RWPE1 (cell line): ENCODE results near the gene RAP1GAP.
"Not testable (repeated sequence)": the region's sequence is repeated elsewhere in the genome, so short reads cannot be mapped to it uniquely, and the experiment has no call there.

Experiments
- CTCF ChIA-PET: fragments of 350-600 bp; sonication (Branson Sonifier 250); formaldehyde crosslinking; extraction: SDS; loops from one replicate; lab custom pipeline; 2021; lab: Yijun Ruan, JAX
- POLR2A ChIA-PET: fragments of 400-600 bp; formaldehyde crosslinking; extraction: SDS; loops from one replicate; lab custom pipeline; 2020; ENCODE audit warnings: antibody characterized with exemption; ENCODE audit not compliant: low non-redundant PET; lab: Yijun Ruan, JAX
- DNase-seq: peaks from one replicate; pipeline ENCODE4 v3.0.0; 2012; ENCODE audit warnings: low spot score
- H3K27ac ChIP-seq: fragments of 450-650 bp; 2 replicates; pipeline ENCODE4 v1.5.1; 2017
- TF ChIP-seq, protein P1 (sequence below): fragments of 450-650 bp; conservative IDR thresholded peaks from 2 replicates; pipeline ENCODE4 v1.5.1; 2017; ENCODE audit warnings: low read depth, mild to moderate bottlenecking

RAP1GAP gene

DNA sequence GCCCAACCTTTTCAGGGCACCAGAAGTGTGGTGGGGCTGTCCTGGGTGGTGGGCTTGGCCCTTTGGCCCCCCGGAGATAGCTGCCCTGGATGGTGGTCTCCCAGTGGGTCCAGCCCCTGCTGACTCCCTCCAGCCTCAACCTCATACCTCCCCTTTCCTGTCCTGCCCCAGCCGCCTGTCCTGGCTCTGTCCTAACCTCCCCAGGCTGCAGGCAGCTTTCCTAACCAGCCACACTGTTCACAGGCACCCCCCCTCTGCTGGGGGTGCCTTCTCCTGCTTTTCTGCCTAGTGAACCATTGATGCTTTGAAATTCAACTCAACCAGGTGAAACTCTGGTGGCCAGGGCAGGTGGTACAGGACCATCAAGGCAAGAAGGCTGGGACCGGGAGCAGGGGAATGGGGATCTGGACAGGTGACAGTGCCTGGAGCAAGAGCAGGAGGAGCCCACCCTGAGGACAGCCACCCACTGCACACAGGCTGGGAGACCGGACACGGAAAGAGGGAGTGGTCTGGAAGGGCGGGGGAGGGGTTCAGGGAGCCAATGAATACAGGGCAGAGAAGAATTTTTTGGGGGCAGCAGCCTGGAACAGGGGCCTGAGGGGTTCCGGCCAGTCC, 35.9 kb downstream of the RAP1GAP start:
- POLR2A ChIA-PET, result no interaction called here
- H3K27ac ChIP-seq, result no peak overlapping the region
- TF ChIP-seq, protein P1, sequence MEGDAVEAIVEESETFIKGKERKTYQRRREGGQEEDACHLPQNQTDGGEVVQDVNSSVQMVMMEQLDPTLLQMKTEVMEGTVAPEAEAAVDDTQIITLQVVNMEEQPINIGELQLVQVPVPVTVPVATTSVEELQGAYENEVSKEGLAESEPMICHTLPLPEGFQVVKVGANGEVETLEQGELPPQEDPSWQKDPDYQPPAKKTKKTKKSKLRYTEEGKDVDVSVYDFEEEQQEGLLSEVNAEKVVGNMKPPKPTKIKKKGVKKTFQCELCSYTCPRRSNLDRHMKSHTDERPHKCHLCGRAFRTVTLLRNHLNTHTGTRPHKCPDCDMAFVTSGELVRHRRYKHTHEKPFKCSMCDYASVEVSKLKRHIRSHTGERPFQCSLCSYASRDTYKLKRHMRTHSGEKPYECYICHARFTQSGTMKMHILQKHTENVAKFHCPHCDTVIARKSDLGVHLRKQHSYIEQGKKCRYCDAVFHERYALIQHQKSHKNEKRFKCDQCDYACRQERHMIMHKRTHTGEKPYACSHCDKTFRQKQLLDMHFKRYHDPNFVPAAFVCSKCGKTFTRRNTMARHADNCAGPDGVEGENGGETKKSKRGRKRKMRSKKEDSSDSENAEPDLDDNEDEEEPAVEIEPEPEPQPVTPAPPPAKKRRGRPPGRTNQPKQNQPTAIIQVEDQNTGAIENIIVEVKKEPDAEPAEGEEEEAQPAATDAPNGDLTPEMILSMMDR, result no peak
- CTCF ChIA-PET, result no interaction called here
- DNase-seq, result no peak

DNA sequence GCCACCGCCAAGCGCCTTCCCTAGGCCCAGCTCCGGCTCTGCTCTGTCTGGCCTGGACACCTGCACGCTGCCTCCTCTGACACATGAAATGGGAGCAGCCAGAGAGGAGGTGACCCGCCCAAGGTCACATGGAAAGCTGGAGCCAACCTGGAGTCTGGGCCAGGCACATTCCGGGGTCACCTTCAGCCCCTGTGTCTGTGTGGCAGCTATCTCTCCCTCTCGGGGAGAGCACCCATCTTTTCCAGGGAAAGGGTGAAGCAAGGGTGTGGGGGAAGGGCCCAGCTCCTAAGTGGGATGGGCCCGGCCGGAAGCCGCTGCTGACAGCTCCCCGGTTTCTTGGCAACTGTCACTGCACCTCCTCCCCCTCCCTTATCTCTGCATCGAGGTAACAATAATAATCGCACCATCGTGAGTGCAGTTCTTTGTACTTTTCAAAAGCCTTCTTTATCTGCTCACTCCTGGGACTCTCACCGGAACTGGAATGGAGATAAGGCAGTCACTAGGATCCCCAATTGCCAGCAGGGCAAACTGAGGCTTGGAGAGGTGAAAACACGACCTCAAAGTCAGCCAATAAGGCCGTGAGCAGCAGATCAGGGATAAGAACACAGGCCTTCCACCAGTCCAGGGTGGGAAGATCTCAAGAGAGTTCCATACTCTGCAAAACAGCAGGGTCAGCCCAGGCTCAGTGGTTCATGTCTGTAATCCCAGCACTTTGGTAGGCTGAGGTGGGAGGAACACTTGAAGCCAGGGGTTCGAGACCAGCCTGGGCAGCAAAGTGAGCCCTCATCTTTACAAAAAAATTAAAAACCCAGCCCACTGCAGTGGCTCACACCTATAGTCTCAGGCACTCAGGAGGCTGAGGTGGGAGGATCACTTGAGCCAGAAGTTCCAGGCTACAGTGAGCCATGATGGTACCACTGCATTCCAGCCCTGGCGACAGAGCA, 36.9 kb downstream of the RAP1GAP start:
- peak overlapping the region; percentile 47 for H3K27ac ChIP-seq
- ChIA-PET CTCF (no interaction called here), POLR2A (no interaction called here)
- peak; percentile 36 for DNase-seq
- TF ChIP-seq, protein P1, result no peak

DNA sequence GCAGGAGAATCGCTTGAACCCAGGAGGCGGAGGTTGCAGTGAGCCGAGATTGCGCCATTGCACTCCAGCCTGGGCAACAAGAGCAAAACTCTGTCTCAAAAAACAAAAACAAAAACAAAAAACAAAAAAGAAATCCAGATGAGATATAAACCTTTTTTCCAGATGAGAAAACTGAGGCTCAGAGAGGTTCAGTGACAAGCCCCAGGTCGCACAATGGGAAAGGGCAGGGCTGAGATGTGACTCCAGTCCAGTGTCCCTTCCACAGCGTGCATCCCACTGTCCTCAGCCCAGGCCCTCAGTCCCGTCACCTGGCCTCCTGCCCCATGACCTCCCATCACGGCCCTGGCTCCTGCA, 37.6 kb downstream of the RAP1GAP start:
- POLR2A ChIA-PET, DNase-seq, CTCF ChIA-PET: not testable (repeated sequence)
- H3K27ac ChIP-seq, result peak overlapping the region; percentile 47

DNA sequence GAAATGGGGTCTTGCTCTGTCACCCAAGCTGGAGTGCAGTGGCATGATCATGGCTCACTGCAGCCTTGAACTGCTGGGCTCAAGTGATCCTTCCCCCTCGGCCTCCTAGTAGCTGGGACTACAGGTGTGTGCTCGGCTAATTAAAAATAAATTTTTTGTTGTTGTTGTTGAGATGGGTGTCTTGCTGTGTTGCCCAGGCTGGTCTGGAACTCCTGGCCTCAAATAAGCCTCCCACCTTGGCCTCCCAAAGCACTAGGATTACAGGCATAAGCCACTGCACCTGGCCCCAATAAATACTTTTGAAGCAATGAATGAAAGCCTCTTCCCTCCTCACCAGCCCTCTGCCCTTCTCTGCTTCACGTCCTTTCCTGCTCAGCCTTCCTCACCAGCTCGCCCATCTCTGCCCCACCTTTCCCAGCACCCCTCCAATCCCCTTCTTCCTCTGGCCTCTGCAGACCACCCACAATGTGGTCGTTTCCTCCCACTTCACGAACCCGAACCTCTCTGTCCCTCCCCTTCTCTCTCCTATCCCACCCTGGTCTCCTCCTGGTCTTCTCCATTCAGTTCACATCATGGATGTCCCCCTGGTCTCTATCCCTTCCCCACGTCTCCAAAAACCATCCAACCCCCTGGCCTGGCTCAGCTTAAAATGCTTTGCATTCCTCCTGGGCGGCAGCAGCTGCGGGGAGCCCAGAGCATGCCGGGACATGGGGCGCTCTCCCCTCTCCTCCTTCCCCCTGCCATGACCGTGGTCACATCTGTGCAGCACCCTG, 38.4 kb downstream of the RAP1GAP start:
- H3K27ac ChIP-seq, result no peak overlapping the region
- DNase-seq, result no peak
- POLR2A ChIA-PET, result no interaction called here
- TF ChIP-seq, protein P1, result no peak
- CTCF ChIA-PET, result no interaction called here

DNA sequence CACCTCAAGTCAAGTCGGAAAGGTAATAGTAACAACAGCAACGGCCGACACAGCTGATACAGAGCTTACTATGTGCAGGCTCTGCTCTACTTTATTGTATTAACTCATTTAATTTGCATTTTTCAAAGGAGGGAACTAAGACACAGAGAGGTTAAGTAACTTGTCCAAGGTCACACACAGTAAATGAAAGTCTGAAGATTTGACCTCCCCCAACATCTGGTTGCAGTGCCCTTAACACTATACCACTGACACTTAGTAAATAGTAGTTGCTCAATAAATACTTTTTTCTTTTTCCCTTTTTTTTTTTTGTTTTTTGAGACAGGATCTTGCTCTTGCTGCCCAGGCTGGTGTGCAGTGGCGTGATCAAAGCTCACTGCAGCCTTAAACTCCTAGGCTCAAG, 39.2 kb downstream of the RAP1GAP start:
- H3K27ac ChIP-seq, result no peak overlapping the region
- POLR2A ChIA-PET, result no interaction called here
- DNase-seq, result no peak
- CTCF ChIA-PET, result interaction anchor here (0.6 kb wide), 1 partner anchor 424 kb away, joined by 3 read pairs; no protein-coding TSS in a partner anchor
- TF ChIP-seq, protein P1, result no peak

DNA sequence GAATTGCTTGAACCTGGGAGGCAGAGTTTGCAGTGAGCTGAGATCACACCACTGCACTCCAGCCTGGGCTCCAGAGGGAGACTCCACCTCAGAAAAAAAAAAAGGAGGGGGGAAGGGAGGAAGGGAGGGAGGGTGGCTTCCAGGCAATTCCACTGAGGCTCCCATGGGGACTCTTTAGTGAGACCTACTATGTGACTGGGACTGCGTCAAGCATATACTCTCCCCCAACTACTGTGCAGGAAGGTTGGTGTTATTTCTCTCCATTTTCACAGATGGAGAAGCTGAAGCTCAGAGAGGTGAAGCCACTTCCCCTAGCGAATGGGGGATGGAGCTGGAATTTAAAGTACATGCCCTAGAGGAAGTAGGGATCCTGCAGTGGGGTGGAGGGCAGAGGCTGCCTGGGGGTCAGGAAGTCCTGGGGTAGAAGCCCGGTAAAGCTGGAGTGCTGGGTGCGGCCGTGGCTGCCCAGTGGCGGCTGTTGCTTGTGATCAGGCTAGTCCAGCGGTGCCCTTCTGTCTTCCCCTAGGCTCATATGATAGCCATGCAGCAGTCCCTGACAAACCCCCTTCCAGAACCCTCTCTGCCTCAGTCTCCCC, 40.3 kb downstream of the RAP1GAP start:
- no peak for DNase-seq
- CTCF ChIA-PET, result interaction anchor here (0.7 kb wide), 1 partner anchor 268 kb away, joined by 4 read pairs; no protein-coding TSS in a partner anchor
- POLR2A ChIA-PET, result no interaction called here
- TF ChIP-seq, protein P1, result no peak
- H3K27ac ChIP-seq, result no peak overlapping the region
